Ectodermal cell (in vitro differentiated cells): ENCODE data around the gene ORAI1.
"Not testable (repeated sequence)": the region's sequence is repeated elsewhere in the genome, so short reads cannot be mapped to it uniquely, and the experiment has no call there.

Experiments used
- H3K27ac ChIP-seq: 2 replicates; pipeline ENCODE4 v1.7.0; 2013; ENCODE audit warnings: mild to moderate bottlenecking, low read depth, low read length; ENCODE audit not compliant: insufficient read depth, poor library complexity, severe bottlenecking
- H3K27me3 ChIP-seq: 2 replicates; pipeline ENCODE4 v1.7.0; 2013; ENCODE audit warnings: mild to moderate bottlenecking, low read length; ENCODE audit not compliant: insufficient read depth, control insufficient read depth, poor library complexity, severe bottlenecking
- H3K36me3 ChIP-seq: one replicate; pipeline ENCODE4 v1.7.0; 2013; ENCODE audit warnings: low read length; ENCODE audit not compliant: control insufficient read depth, insufficient read depth
- H3K4me1 ChIP-seq: one replicate; pipeline ENCODE4 v1.7.0; 2013; ENCODE audit warnings: low read length; ENCODE audit not compliant: control insufficient read depth, insufficient read depth
- H3K4me3 ChIP-seq: 2 replicates; pipeline ENCODE4 v1.7.0; 2013; ENCODE audit warnings: low read depth, low read length, control low read depth; ENCODE audit not compliant: insufficient read depth
- H3K9me3 ChIP-seq: 2 replicates; pipeline ENCODE4 v1.7.0; 2013; ENCODE audit warnings: mild to moderate bottlenecking, low read length, moderate library complexity; ENCODE audit not compliant: control insufficient read depth
- WGBS, 2 experiments: methylation state at CpG; one replicate each; pipeline ENCODE4 v1.1.7; 2013; ENCODE audit warnings: missing lambda C conversion rate in 2 of 2; 5-methylcytosine and 5-hydroxymethylcytosine counted together

ORAI1 gene

DNA sequence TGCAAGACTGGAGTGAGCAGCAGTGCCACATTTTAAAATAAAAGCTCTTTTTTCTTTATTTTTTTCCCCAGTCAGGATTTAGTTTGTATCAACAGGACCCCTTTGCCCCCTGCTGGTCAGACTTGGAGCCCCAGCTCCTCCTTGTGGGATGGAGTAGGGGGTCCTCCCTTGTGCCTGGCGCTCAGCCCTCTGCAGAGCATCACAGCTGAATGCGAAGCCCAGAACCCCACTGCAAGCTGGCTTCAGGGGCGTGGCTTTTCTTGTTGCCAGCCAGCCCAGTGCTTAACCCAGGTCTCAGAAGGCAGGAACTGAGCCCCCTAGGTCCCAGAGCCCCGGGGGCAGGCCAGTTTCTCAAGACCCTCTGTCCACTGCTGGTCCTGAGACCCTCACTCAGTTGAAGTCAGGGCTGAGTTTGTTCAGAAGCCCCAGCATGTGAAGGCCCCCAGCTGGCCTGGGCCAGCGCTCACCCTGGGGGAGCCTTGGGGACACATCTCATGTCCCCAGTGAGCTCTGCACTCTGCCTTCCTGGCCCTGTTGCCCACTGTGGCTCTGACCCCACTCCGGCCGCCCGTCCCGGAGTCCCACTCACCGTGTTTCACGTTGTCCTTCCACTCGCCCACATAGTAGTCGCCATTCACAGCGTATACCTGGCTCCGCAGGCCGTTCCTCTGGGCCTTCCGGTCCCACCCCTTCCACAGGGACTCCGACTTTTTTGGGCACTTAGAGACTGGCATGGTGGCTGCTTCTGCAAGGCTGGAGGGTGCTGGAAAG, 42.6 kb downstream of the ORAI1 start:
- Histone ChIP-seq H3K9me3 (no peaks in the 10 kb centered on the region), H3K27me3 (no peaks in the 10 kb centered on the region), H3K36me3 (no peaks in the 10 kb centered on the region), H3K4me3 (no peak overlapping the region), H3K27ac (no peak overlapping the region), H3K4me1 (peaks cover 4% of the 10 kb centered on the region)
- WGBS, 2 experiments = 86 to 89% methylated on average over 18 of the region's 18 CpGs

- WGBS, 2 experiments = 96 to 99% methylated on average over 4 of the region's 5 CpGs
- H3K27ac ChIP-seq = no peak within 1 kb of the TSS
- H3K9me3 ChIP-seq = no peaks in the 10 kb centered on the region
- no peaks in the 10 kb centered on the region for H3K36me3 ChIP-seq
- H3K4me1 ChIP-seq = peaks cover 4% of the 10 kb centered on the region
- H3K27me3 ChIP-seq = no peaks in the 10 kb centered on the region
- H3K4me3 ChIP-seq = no peak within 1 kb of the TSS
Observed at GRCh38 chr12:121669521-121669900, 43.2 kb downstream of the ORAI1 start, which contains the start of gene MORN3. Gene MORN3 (minus strand): TSS chr12:121669654. CDS start chr12:121669483, 171 bp downstream.

GRCh38 chr12:121673013-121673511, 46.7 kb downstream of the ORAI1 start:
- no peak overlapping the region for H3K27ac ChIP-seq
- 88 to 90% methylated on average over 12 of the region's 12 CpGs for WGBS, 2 experiments

DNA sequence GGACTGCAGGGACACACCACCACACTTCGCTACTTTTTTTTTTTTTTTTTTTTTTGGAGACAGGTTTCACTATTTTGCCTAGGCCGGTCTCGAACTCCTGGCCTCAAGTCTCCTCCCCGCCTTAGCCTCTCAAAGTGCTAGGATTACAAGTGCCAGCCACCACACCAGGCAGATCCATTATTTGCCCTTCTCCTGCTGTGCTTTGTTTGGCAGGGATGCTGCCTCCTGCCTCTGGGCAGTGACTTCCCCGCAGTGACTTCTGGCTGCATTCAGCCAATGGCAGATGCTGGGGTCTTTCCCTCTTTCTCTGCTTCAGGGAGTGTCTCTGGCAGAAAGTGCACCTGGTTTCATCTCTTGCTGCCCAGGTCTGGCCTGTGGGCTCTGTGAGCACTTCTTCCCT, 49.9 kb downstream of the ORAI1 start:
- Histone ChIP-seq H3K9me3 (no peaks in the 10 kb centered on the region), H3K27ac (no peak overlapping the region), H3K36me3 (no peaks in the 10 kb centered on the region), H3K4me3 (no peak overlapping the region), H3K27me3 (no peaks in the 10 kb centered on the region), H3K4me1 (peaks cover 8% of the 10 kb centered on the region)
- 87 to 89% methylated on average over 5 of the region's 5 CpGs for WGBS, 2 experiments

More at GRCh38 chr12:121673013-121673511, 46.7 kb downstream of the ORAI1 start:
- H3K4me3 ChIP-seq = peak overlapping the region; percentile 50
- H3K36me3 ChIP-seq = no peaks in the 10 kb centered on the region
- no peaks in the 10 kb centered on the region for H3K9me3 ChIP-seq
- no peaks in the 10 kb centered on the region for H3K27me3 ChIP-seq
- peaks cover 5% of the 10 kb centered on the region for H3K4me1 ChIP-seq

GRCh38 chr12:121678305-121678704, 52.0 kb downstream of the ORAI1 start:
- WGBS, 2 experiments = 93 to 94% methylated on average over 3 of the region's 3 CpGs
- Histone ChIP-seq H3K27ac (no peak overlapping the region), H3K36me3 (no peaks in the 10 kb centered on the region), H3K27me3 (no peaks in the 10 kb centered on the region), H3K4me1 (peaks cover 4% of the 10 kb centered on the region), H3K4me3 (no peak overlapping the region), H3K9me3 (no peaks in the 10 kb centered on the region)

DNA sequence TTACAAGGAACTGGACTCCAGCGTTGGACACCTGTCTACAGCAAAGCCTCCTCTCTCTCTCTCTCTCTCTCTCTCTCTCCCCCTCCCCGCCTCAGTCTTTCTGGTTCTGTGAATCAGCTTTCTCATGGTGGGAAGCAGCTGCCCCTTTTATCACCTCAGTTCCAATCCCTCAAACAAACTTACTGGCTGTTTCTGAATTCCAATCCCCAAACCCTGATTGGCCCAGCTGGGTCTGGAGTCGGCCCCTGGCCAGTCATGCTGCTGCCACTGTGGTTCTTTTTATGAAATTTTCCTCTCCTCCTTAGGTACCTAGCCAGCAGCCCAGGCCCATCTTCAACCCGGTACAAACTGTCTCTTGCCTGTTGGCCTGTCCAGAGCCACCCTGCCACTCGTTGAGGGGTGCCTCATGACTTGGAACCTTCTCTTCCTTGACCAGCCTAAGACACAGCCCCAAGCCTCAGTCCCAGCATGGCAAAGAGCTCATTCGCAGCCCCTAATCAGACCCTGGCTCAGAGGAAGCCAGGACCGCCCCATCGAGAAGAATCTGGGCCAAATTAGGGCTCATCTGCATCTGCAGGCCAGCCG, 52.5 kb downstream of the ORAI1 start:
- peaks cover 4% of the 10 kb centered on the region for H3K4me1 ChIP-seq
- H3K9me3 ChIP-seq = no peaks in the 10 kb centered on the region
- no peaks in the 10 kb centered on the region for H3K27me3 ChIP-seq
- H3K27ac ChIP-seq = no peak overlapping the region
- no peaks in the 10 kb centered on the region for H3K36me3 ChIP-seq
- H3K4me3 ChIP-seq = no peak overlapping the region
- WGBS, 2 experiments = 77 to 80% methylated on average over 9 of the region's 9 CpGs

GRCh38 chr12:121679661-121680197, 53.4 kb downstream of the ORAI1 start:
- not testable (repeated sequence) for H3K27ac ChIP-seq, H3K36me3 ChIP-seq, H3K27me3 ChIP-seq, H3K9me3 ChIP-seq, H3K4me1 ChIP-seq, H3K4me3 ChIP-seq
- 86 to 89% methylated on average over 13 of the region's 13 CpGs for WGBS, 2 experiments

GRCh38 chr12:121688966-121689365, 62.6 kb downstream of the ORAI1 start:
- H3K4me3 ChIP-seq = no peak overlapping the region
- no peak overlapping the region for H3K27ac ChIP-seq
- H3K4me1 ChIP-seq = no peaks in the 10 kb centered on the region
- H3K36me3 ChIP-seq = no peaks in the 10 kb centered on the region
- no peaks in the 10 kb centered on the region for H3K27me3 ChIP-seq
- 85 to 93% methylated on average over 3 of the region's 3 CpGs for WGBS, 2 experiments
- no peaks in the 10 kb centered on the region for H3K9me3 ChIP-seq

- Histone ChIP-seq H3K4me1 (no peaks in the 10 kb centered on the region), H3K4me3 (no peak overlapping the region), H3K36me3 (no peaks in the 10 kb centered on the region), H3K27ac (no peak overlapping the region), H3K9me3 (no peaks in the 10 kb centered on the region), H3K27me3 (no peaks in the 10 kb centered on the region)
- whole genome bisulfite sequencing, 2 experiments = 95% methylated on average over 2 of the region's 2 CpGs
Observed at GRCh38 chr12:121689430-121689829, 63.1 kb downstream of the ORAI1 start.
